ENCODE data around the gene ZNF580. TPM values are rescaled to one million over a fixed set of nuclear protein-coding genes. Genes with fewer than 3 reads are reported as not detected.

ZNF580 gene
- total and polyA plus RNA-seq, 2 experiments from 2014 or later = 10.1 to 53.8 TPM

GRCh38 chr19:55622242-55622969 is 18.4 kb upstream of the ZNF580 start:
- Histone ChIP-seq H4K20me1 (ENCODE audit: insufficient read depth, poor library complexity, severe bottlenecking) (peaks cover 5% of the 10 kb centered on the region), H3K4me1 (ENCODE audit: insufficient read depth) (peaks cover 4% of the 10 kb centered on the region), H3K27me3 (no peaks in the 10 kb centered on the region), H3K4me2 (no peak overlapping the region), H3K9me3 (ENCODE audit: low read depth) (no peaks in the 10 kb centered on the region), H3K4me3 (no peak overlapping the region), H3K27ac (no peak overlapping the region), H3K36me3 (replicated peaks; ENCODE audit: insufficient read depth, low read depth) (no peaks in the 10 kb centered on the region), H2AFZ (no peak overlapping the region), H3K79me2 (peaks cover 14% of the 10 kb centered on the region), H3K9me2 (replicated peaks; ENCODE audit: insufficient read depth) (no peaks in the 10 kb centered on the region)
- TF ChIP-seq CTCF (IDR thresholded peaks at IDR 0.05; ENCODE audit: poor library complexity) (no peak), EZH2phosphoT487 (IDR thresholded peaks at IDR 0.05; ENCODE audit: low read depth, severe bottlenecking, unreplicated experiment) (no peak), EZH2 (IDR thresholded peaks at IDR 0.05; ENCODE audit: borderline replicate concordance) (no peak)
- WGBS (ENCODE audit: low lambda C conversion rate, missing lambda C conversion rate) = 96% methylated on average over 37 of the region's 40 CpGs
- DNase-seq (ENCODE audit: low spot score) = no peak

GRCh38 chr19:55623130-55623529 is 17.7 kb upstream of the ZNF580 start:
- H3K4me1 ChIP-seq (ENCODE audit: insufficient read depth) = peaks cover 4% of the 10 kb centered on the region
- no peak for TF ChIP-seq EZH2phosphoT487 (IDR thresholded peaks at IDR 0.05; ENCODE audit: low read depth, severe bottlenecking, unreplicated experiment)
- no peak for TF ChIP-seq EZH2 (IDR thresholded peaks at IDR 0.05; ENCODE audit: borderline replicate concordance)
- 97% methylated on average over 7 of the region's 7 CpGs for WGBS (ENCODE audit: low lambda C conversion rate, missing lambda C conversion rate)

GRCh38 chr19:55623561-55623960 is 17.2 kb upstream of the ZNF580 start:
- no peaks in the 10 kb centered on the region for H3K9me3 ChIP-seq (ENCODE audit: low read depth)
- no peaks in the 10 kb centered on the region for H3K36me3 ChIP-seq (replicated peaks; ENCODE audit: insufficient read depth, low read depth)
- DNase-seq (ENCODE audit: low spot score) = no peak
- TF ChIP-seq EZH2phosphoT487 (IDR thresholded peaks at IDR 0.05; ENCODE audit: low read depth, severe bottlenecking, unreplicated experiment) = no peak
- no peak for TF ChIP-seq EZH2 (IDR thresholded peaks at IDR 0.05; ENCODE audit: borderline replicate concordance)
- no peak for TF ChIP-seq CTCF (IDR thresholded peaks at IDR 0.05; ENCODE audit: poor library complexity)
- H3K9me2 ChIP-seq (replicated peaks; ENCODE audit: insufficient read depth) = no peaks in the 10 kb centered on the region
- peak overlapping the region; percentile 62 for H3K4me2 ChIP-seq
- peaks cover 4% of the 10 kb centered on the region for H3K4me1 ChIP-seq (ENCODE audit: insufficient read depth)
- H3K79me2 ChIP-seq = peaks cover 14% of the 10 kb centered on the region
- H3K27me3 ChIP-seq = no peaks in the 10 kb centered on the region
- H3K27ac ChIP-seq = peak overlapping the region; percentile 33
- H4K20me1 ChIP-seq (ENCODE audit: insufficient read depth, poor library complexity, severe bottlenecking) = peaks cover 5% of the 10 kb centered on the region
- no peak overlapping the region for H2AFZ ChIP-seq
- WGBS (ENCODE audit: low lambda C conversion rate, missing lambda C conversion rate) = 85% methylated on average over 7 of the region's 7 CpGs
- peak overlapping the region; percentile 5 for H3K4me3 ChIP-seq

More at GRCh38 chr19:55623130-55623529, 17.7 kb upstream of the ZNF580 start:
- Histone ChIP-seq H2AFZ (no peak overlapping the region), H4K20me1 (ENCODE audit: insufficient read depth, poor library complexity, severe bottlenecking) (peaks cover 5% of the 10 kb centered on the region), H3K27ac (peak overlapping the region; percentile 33), H3K4me3 (no peak overlapping the region), H3K4me2 (peak overlapping the region; percentile 62), H3K9me2 (replicated peaks; ENCODE audit: insufficient read depth) (no peaks in the 10 kb centered on the region), H3K9me3 (ENCODE audit: low read depth) (no peaks in the 10 kb centered on the region), H3K79me2 (peaks cover 14% of the 10 kb centered on the region), H3K36me3 (replicated peaks; ENCODE audit: insufficient read depth, low read depth) (no peaks in the 10 kb centered on the region), H3K27me3 (no peaks in the 10 kb centered on the region)
- no peak for DNase-seq (ENCODE audit: low spot score)
